ENCODE results near the gene C1orf115. TPM values are rescaled to one million over a fixed set of nuclear protein-coding genes. Genes with fewer than 3 reads are reported as not detected.
"Not testable (repeated sequence)": the region's sequence is repeated elsewhere in the genome, so short reads cannot be mapped to it uniquely, and the experiment has no call there.

C1orf115 gene
- total and polyA plus RNA-seq, 3 experiments from 2014 or later: 0.16 to 1.4 (median 0.18) TPM

DNA sequence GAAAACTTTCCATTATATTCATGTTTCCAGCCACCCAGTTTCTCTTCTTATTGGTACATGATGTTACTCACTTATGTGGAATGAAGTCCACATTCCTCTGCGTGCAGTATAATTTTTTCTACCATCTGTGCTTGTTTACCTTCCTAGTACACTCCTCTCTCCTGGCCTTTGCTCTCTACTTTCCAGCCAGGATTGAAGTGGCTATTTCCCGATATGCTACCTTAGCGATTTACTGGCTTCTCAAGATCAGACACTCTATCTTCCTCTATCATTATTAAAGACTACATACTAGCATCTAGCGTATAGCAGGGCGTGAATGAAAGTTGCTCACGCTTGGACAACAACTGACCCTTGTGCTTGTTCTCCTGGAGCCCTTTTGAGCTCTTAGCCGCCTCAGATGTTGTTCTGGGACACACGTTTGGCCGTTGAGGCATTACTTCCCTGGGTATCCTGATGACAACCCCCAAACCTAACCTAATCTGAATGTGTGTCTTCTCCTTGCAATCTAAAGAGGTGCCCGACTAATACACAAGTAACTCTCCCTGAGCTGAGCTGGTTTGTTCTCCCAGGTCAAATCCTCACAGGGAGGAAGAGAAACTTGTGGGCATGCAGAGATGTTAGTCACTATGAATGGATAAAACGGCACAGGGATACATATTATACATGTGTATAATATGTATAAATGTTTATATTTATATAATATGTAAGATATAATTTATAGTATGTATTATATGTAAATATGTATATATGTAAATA is 44.6 kb downstream of the C1orf115 start:
- peaks cover 10 to 18% (median 11%) of the 10 kb centered on the region in 3 donors for H3K4me1 Mint-ChIP-seq
- peak overlapping the region in 1 of 8 donors; percentile 39 for H3K27ac Mint-ChIP-seq
- H3K4me3 Mint-ChIP-seq: peak overlapping the region in 1 of 7 donors; percentile 6
- Histone ChIP-seq H3K4me3 (ENCODE audit: low read length) (no peak overlapping the region), H3K36me3 (ENCODE audit: insufficient read depth, low read length) (no peaks in the 10 kb centered on the region), H3K9me3 (ENCODE audit: low read length) (no peaks in the 10 kb centered on the region), H3K4me1 (ENCODE audit: insufficient read depth, low read length) (no peaks in the 10 kb centered on the region), H3K27me3 (ENCODE audit: insufficient read depth, low read length, poor library complexity, severe bottlenecking) (no peaks in the 10 kb centered on the region), H3K27ac (ENCODE audit: low read depth, low read length) (no peak overlapping the region)
- no peak for DNase-seq
- H3K36me3 Mint-ChIP-seq: no peaks in the 10 kb centered on the region
- H3K9me3 Mint-ChIP-seq: no peaks in the 10 kb centered on the region
- peaks cover 0 to 4% of the 10 kb centered on the region in 2 donors for H3K27me3 Mint-ChIP-seq
- POLR2A ChIA-PET: no interaction called here
- CTCF ChIA-PET: no interaction called here

DNA sequence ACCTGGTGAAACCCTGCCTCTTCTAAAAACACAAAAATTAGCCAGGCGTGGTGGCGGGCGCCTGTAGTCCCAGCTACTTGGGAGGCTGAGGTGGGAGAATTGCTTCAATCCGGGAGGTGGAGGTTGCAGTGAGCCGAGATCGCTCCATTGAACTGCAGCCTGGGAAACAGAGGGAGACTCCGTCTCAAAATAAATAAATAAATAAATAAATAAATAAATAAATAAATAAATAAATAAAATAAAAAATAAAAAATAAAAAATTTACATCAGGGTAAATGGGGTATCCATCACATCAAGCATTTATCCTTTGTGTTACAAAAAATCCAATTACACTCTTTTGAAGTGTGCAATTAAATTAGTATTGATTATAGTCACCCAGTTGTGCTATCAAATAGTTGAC is 46.1 kb downstream of the C1orf115 start:
- DNase-seq; H3K4me3 ChIP-seq (ENCODE audit: low read length); H3K27ac Mint-ChIP-seq; H3K4me3 Mint-ChIP-seq; POLR2A ChIA-PET; H3K27me3 ChIP-seq (ENCODE audit: insufficient read depth, low read length, poor library complexity, severe bottlenecking); H3K27ac ChIP-seq (ENCODE audit: low read depth, low read length); H3K9me3 Mint-ChIP-seq; H3K36me3 ChIP-seq (ENCODE audit: insufficient read depth, low read length); H3K36me3 Mint-ChIP-seq; H3K9me3 ChIP-seq (ENCODE audit: low read length); CTCF ChIA-PET; H3K4me1 ChIP-seq (ENCODE audit: insufficient read depth, low read length): not testable (repeated sequence)
- peaks cover 10 to 18% (median 11%) of the 10 kb centered on the region in 3 donors for H3K4me1 Mint-ChIP-seq
- peaks cover 0 to 11% of the 10 kb centered on the region in 2 donors for H3K27me3 Mint-ChIP-seq

DNA sequence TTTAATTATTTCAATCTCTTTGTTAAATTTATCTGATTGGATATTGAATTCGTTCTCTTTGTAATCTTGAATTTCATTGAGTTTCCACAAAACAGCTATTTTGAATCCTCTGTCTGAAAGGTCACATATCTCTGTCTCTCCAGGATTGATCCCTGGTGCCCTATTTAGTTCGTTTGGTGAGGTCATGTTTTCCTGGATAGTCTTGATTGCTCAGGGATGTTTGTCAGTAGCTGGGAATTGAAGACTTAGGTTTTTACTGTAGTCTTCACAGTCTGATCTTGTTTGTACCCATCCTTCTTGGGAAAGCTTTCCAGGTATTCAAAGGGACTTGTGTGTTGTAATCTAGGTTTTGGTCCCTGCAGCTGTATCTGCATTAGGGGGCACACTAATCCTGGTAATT is 51.2 kb downstream of the C1orf115 start:
- H3K36me3 Mint-ChIP-seq: no peaks in the 10 kb centered on the region
- no peaks in the 10 kb centered on the region for H3K36me3 ChIP-seq (ENCODE audit: insufficient read depth, low read length)
- peaks cover 2% of the 10 kb centered on the region for H3K27me3 ChIP-seq (ENCODE audit: insufficient read depth, low read length, poor library complexity, severe bottlenecking)
- H3K27me3 Mint-ChIP-seq: peaks cover 3 to 47% of the 10 kb centered on the region in 2 donors
- H3K9me3 ChIP-seq (ENCODE audit: low read length): no peaks in the 10 kb centered on the region
- no peak for DNase-seq
- H3K4me3 ChIP-seq (ENCODE audit: low read length): no peak overlapping the region
- no peak overlapping the region for H3K4me3 Mint-ChIP-seq
- no peaks in the 10 kb centered on the region for H3K4me1 ChIP-seq (ENCODE audit: insufficient read depth, low read length)
- no peak overlapping the region for H3K27ac Mint-ChIP-seq
- ChIA-PET CTCF (no interaction called here), POLR2A (no interaction called here)
- H3K4me1 Mint-ChIP-seq: no peaks in the 10 kb centered on the region
- H3K27ac ChIP-seq (ENCODE audit: low read depth, low read length): no peak overlapping the region
- no peaks in the 10 kb centered on the region for H3K9me3 Mint-ChIP-seq

DNA sequence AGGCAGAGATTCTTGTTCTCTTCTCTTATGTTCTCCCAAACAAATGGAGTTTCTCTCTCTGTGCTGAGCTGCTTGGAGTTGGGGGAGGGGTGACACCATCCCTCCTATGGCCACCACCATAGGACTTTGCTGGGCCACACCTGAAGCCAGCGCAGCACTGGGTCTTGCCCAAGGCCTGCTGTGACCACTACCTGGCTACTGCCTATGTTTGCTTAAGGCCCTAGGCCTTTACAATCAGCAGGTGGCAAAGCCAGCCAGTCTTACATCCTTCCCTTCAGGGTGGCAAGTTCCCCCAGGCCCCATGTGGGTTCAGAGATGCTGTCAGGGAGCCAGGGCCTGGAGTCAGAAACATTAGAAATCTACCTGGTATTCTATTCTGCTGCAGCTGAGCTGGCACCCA is 51.7 kb downstream of the C1orf115 start:
- peaks cover 7% of the 10 kb centered on the region for H3K27me3 ChIP-seq (ENCODE audit: insufficient read depth, low read length, poor library complexity, severe bottlenecking)
- no peaks in the 10 kb centered on the region for H3K36me3 ChIP-seq (ENCODE audit: insufficient read depth, low read length)
- H3K4me1 Mint-ChIP-seq: no peaks in the 10 kb centered on the region
- H3K4me3 Mint-ChIP-seq: no peak overlapping the region
- H3K4me3 ChIP-seq (ENCODE audit: low read length): no peak overlapping the region
- H3K27ac Mint-ChIP-seq: no peak overlapping the region
- H3K4me1 ChIP-seq (ENCODE audit: insufficient read depth, low read length): no peaks in the 10 kb centered on the region
- H3K27me3 Mint-ChIP-seq: peaks cover 6 to 52% of the 10 kb centered on the region in 2 donors
- H3K9me3 Mint-ChIP-seq: no peaks in the 10 kb centered on the region
- ChIA-PET POLR2A (no interaction called here), CTCF (no interaction called here)
- H3K36me3 Mint-ChIP-seq: no peaks in the 10 kb centered on the region
- H3K27ac ChIP-seq (ENCODE audit: low read depth, low read length): no peak overlapping the region
- no peaks in the 10 kb centered on the region for H3K9me3 ChIP-seq (ENCODE audit: low read length)
- no peak for DNase-seq

DNA sequence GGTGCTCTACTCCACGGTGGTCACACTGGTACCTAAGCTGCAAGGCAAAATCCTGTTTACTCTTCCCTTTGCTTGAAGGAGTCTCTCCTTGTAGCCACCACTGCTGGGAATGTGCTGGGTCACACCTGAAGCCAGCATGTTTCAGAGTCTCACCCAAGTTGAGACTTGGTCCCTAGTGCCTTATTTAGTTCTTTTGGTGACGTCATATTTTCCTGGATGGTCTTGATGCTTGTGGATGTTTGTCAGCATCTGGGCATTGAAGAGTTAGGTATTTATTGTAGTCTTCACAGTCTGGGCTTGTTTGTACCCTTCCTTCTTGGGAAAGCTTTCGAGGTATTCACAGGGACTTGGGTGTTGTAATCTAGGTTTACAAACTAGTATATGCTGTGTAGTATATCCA is 52.4 kb downstream of the C1orf115 start:
- DNase-seq: no peak

DNA sequence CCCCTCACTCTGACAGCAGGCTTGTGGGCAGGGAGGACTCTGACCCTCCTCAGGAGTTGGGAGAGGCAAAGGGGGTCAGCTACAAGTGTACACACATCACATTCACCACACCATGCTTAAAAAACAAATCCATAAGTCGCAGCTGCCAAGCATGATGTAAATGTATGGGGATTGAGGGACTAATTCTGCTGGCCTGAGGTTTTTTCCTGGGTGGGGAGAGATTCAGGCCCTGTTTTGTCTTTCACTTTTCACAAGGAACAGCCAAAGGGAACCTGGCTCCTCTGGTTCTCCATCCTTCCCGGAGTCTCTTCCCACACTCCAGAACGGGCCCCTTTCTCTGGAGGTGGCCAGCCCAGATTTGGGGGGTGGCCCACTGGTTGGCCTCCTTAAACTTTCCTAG is 56.7 kb downstream of the C1orf115 start:
- H3K27me3 ChIP-seq (ENCODE audit: insufficient read depth, low read length, poor library complexity, severe bottlenecking): peaks cover 14% of the 10 kb centered on the region
- H3K9me3 ChIP-seq (ENCODE audit: low read length): no peaks in the 10 kb centered on the region
- no peak overlapping the region for H3K27ac ChIP-seq (ENCODE audit: low read depth, low read length)
- peaks cover 4% of the 10 kb centered on the region for H3K4me1 ChIP-seq (ENCODE audit: insufficient read depth, low read length)
- no peak overlapping the region for H3K4me3 ChIP-seq (ENCODE audit: low read length)
- no peaks in the 10 kb centered on the region for H3K9me3 Mint-ChIP-seq
- H3K27me3 Mint-ChIP-seq: peaks cover 19 to 80% of the 10 kb centered on the region in 2 donors
- no peak for DNase-seq
- no peaks in the 10 kb centered on the region for H3K36me3 Mint-ChIP-seq
- H3K4me3 Mint-ChIP-seq: no peak overlapping the region
- no peaks in the 10 kb centered on the region for H3K36me3 ChIP-seq (ENCODE audit: insufficient read depth, low read length)
- ChIA-PET POLR2A (no interaction called here), CTCF (interaction anchor here (1.5 kb wide), 1 partner anchor 10 kb away, joined by 3 read pairs; no protein-coding TSS in a partner anchor)
- H3K27ac Mint-ChIP-seq: no peak overlapping the region
- H3K4me1 Mint-ChIP-seq: peaks cover 3 to 15% (median 13%) of the 10 kb centered on the region in 3 donors

More for the DNA sequence above, 52.4 kb downstream of the C1orf115 start:
- Histone ChIP-seq H3K27me3 (ENCODE audit: insufficient read depth, low read length, poor library complexity, severe bottlenecking) (peaks cover 10% of the 10 kb centered on the region), H3K36me3 (ENCODE audit: insufficient read depth, low read length) (no peaks in the 10 kb centered on the region), H3K4me3 (ENCODE audit: low read length) (no peak overlapping the region), H3K27ac (ENCODE audit: low read depth, low read length) (no peak overlapping the region), H3K4me1 (ENCODE audit: insufficient read depth, low read length) (no peaks in the 10 kb centered on the region), H3K9me3 (ENCODE audit: low read length) (no peaks in the 10 kb centered on the region)
- peaks cover 0 to 2% (median under 1%) of the 10 kb centered on the region in 3 donors for H3K4me1 Mint-ChIP-seq
- H3K36me3 Mint-ChIP-seq: no peaks in the 10 kb centered on the region
- ChIA-PET CTCF (no interaction called here), POLR2A (no interaction called here)
- no peak overlapping the region for H3K4me3 Mint-ChIP-seq
- H3K9me3 Mint-ChIP-seq: no peaks in the 10 kb centered on the region
- no peak overlapping the region for H3K27ac Mint-ChIP-seq
- peaks cover 12 to 59% of the 10 kb centered on the region in 2 donors for H3K27me3 Mint-ChIP-seq

DNA sequence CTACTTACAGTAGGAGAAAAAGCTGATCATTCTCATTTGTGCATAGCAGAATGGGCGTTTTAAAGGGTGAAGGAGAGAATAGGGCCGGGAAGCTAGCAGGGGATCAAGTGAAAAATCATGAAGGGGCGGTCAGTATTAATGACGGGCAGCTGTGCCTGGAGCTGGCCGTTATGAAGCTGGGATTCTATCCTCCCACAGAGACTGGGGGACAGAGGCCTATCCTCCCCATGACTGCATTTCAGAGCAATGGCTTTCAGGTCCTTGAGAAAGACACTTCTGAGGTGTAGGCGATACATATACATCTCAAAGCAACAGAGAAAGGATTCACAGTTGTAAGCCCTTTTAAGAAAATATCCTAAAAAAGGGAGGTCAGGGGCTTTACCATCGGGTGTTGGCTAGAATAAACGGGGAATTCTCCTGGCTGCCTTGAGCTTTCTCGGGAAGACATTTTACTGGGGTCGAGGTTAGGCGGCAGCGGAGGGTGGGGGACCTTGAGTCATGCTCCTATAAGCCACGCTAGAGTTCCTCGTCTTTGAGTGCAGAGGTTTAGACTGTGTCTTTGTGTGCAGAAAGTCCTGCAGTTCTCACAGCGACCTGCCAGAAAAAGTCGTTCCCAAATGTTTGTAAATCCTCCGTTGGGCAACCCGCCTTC is 57.4 kb downstream of the C1orf115 start:
- Mint-ChIP-seq H3K27me3 (peaks cover 22 to 82% of the 10 kb centered on the region in 2 donors), H3K4me3 (peak overlapping the region in 2 of 7 donors; percentile 31 to 42), H3K4me1 (peaks cover 3 to 15% (median 13%) of the 10 kb centered on the region in 3 donors), H3K36me3 (no peaks in the 10 kb centered on the region), H3K9me3 (no peaks in the 10 kb centered on the region), H3K27ac (no peak overlapping the region)
- Histone ChIP-seq H3K9me3 (ENCODE audit: low read length) (no peaks in the 10 kb centered on the region), H3K4me3 (ENCODE audit: low read length) (no peak overlapping the region), H3K27ac (ENCODE audit: low read depth, low read length) (no peak overlapping the region), H3K4me1 (ENCODE audit: insufficient read depth, low read length) (peaks cover 4% of the 10 kb centered on the region), H3K27me3 (ENCODE audit: insufficient read depth, low read length, poor library complexity, severe bottlenecking) (peaks cover 14% of the 10 kb centered on the region), H3K36me3 (ENCODE audit: insufficient read depth, low read length) (no peaks in the 10 kb centered on the region)
- DNase-seq: no peak
- CTCF ChIA-PET: no interaction called here
- POLR2A ChIA-PET: no interaction called here

DNA sequence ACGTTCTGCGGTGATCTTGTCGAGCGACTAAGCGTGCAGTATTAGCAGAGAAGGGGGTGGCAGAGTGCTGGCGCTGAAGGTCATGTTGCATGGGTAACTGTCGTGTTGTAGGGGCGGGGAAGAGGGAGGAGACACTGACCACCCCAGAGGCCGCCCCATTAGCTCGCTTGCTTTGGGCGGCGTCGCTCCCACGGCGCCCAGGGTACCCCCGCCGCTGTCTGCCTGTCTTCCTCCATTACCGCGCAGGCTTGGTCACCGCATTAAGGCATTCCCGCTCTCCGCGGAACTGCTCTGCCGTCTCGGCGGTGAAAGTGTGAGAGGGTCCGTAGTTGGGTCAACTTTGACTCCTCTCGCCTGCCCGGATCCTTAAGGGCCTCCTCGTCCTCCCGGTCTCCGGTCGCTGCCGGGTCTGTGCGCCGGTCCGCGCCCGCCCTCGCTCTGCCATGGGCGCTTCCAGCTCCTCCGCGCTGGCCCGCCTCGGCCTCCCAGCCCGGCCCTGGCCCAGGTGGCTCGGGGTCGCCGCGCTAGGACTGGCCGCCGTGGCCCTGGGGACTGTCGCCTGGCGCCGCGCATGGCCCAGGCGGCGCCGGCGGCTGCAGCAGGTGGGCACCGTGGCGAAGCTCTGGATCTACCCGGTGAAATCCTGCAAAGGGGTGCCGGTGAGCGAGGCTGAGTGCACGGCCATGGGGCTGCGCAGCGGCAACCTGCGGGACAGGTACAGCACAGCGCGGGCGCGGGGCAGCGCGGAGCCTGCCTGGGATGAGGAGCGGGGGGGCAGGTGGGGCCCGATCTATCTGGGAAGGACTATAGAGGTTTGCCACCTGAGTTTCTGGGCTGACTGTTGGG is 58.1 kb downstream of the C1orf115 start, which contains the start of gene MTARC2:
Gene MTARC2 (plus strand): TSS at position 234 of the 846 bp plus-strand sequence. CDS start 210 bp downstream, at position 444.
- Mint-ChIP-seq H3K27me3 (peaks cover 25 to 74% of the 10 kb centered on the region in 2 donors), H3K27ac (no peak within 1 kb of the TSS), H3K9me3 (no peaks in the 10 kb centered on the region), H3K4me1 (peaks cover 3 to 15% (median 13%) of the 10 kb centered on the region in 3 donors), H3K36me3 (no peaks in the 10 kb centered on the region), H3K4me3 (peak within 1 kb of the TSS in 5 of 7 donors; percentile 31 to 56 (median 42))
- POLR2A ChIA-PET: no interaction called here
- Histone ChIP-seq H3K27me3 (ENCODE audit: insufficient read depth, low read length, poor library complexity, severe bottlenecking) (peaks cover 14% of the 10 kb centered on the region), H3K4me3 (ENCODE audit: low read length) (no peak within 1 kb of the TSS), H3K27ac (ENCODE audit: low read depth, low read length) (no peak within 1 kb of the TSS), H3K9me3 (ENCODE audit: low read length) (no peaks in the 10 kb centered on the region), H3K36me3 (ENCODE audit: insufficient read depth, low read length) (no peaks in the 10 kb centered on the region), H3K4me1 (ENCODE audit: insufficient read depth, low read length) (peaks cover 4% of the 10 kb centered on the region)
- no peak for DNase-seq
- CTCF ChIA-PET: no interaction called here
